Neural cell (in vitro differentiated cells): ENCODE measurements around the gene KCNQ1OT1. TPM values are rescaled to one million over a fixed set of nuclear protein-coding genes. Genes with fewer than 3 reads are reported as not detected.
"Not testable (repeated sequence)": the region's sequence is repeated elsewhere in the genome, so short reads cannot be mapped to it uniquely, and the experiment has no call there.

Experiments used
- H2AFZ ChIP-seq: fragments of 200-600, 300-800 bp; sonication (generic), shearing (Covaris generic); 2 replicates; pipeline ENCODE4 v1.6.0; 2014; ENCODE audit warnings: low read depth, mild to moderate bottlenecking, antibody characterized with exemption, low read length, moderate library complexity
- H3F3A ChIP-seq: fragments of 200-600 bp; shearing (Covaris generic); 2 replicates; pipeline ENCODE4 v1.6.1; 2016; ENCODE audit warnings: mild to moderate bottlenecking, moderate library complexity, mixed read lengths, antibody characterized with exemption, low read length; ENCODE audit not compliant: insufficient read depth, poor library complexity, severe bottlenecking
- H3K27ac ChIP-seq: fragments of 200-600, 300-800 bp; sonication (generic), shearing (Covaris generic); 2 replicates; pipeline ENCODE4 v1.5.1; 2014; ENCODE audit warnings: mild to moderate bottlenecking, low read length, moderate library complexity
- H3K27me3 ChIP-seq: fragments of 300-800, 200-600 bp; sonication (generic), shearing (Covaris generic); 2 replicates; pipeline ENCODE4 v1.6.0; 2014; ENCODE audit warnings: mild to moderate bottlenecking, low read depth, low read length, moderate library complexity; ENCODE audit not compliant: insufficient read depth
- H3K36me3 ChIP-seq: fragments of 300-800, 200-600 bp; sonication (generic), shearing (Covaris generic); 2 replicates; pipeline ENCODE4 v1.5.1; 2014; ENCODE audit warnings: mild to moderate bottlenecking, antibody characterized with exemption, low read length, moderate library complexity; ENCODE audit not compliant: insufficient read depth
- H3K4me2 ChIP-seq: fragments of 300-800, 200-600 bp; sonication (generic), shearing (Covaris generic); 2 replicates; pipeline ENCODE4 v1.6.0; 2014; ENCODE audit warnings: mild to moderate bottlenecking, low read length
- H3K4me3 ChIP-seq: fragments of 300-800, 200-600 bp; sonication (generic), shearing (Covaris generic); 2 replicates; pipeline ENCODE4 v1.5.1; 2014; ENCODE audit warnings: mild to moderate bottlenecking, low read length, moderate library complexity
- H3K79me2 ChIP-seq: fragments of 200-600 bp; shearing (Covaris generic); replicated peaks from 2 replicates; pipeline ENCODE4 v1.6.0; 2014; ENCODE audit warnings: mild to moderate bottlenecking, low read length, moderate library complexity; ENCODE audit not compliant: insufficient read depth
- H3K9ac ChIP-seq: fragments of 300-800, 200-600 bp; sonication (generic), shearing (Covaris generic); 2 replicates; pipeline ENCODE4 v1.6.1; 2016; ENCODE audit warnings: mild to moderate bottlenecking, low read length, mixed read lengths
- H3K9me2 ChIP-seq: fragments of 200-600 bp; shearing (Covaris generic); 2 replicates; pipeline ENCODE4 v1.6.1; 2016; ENCODE audit warnings: mild to moderate bottlenecking, low read length, mixed read lengths; ENCODE audit not compliant: insufficient read depth
- H3K9me3 ChIP-seq: fragments of 200-600, 300-800 bp; sonication (generic), shearing (Covaris generic); 2 replicates; pipeline ENCODE4 v1.6.1; 2016; ENCODE audit warnings: mild to moderate bottlenecking, mixed run types, low read length, moderate library complexity, mixed read lengths
- H4K20me1 ChIP-seq: fragments of 200-600 bp; shearing (Covaris generic); 2 replicates; pipeline ENCODE4 v1.6.1; 2016; ENCODE audit warnings: mild to moderate bottlenecking, mixed run types; ENCODE audit not compliant: insufficient read depth
- CTCF ChIP-seq: fragments of 450-650 bp; IDR thresholded peaks from 2 replicates; pipeline ENCODE4 v1.5.1; 2014; ENCODE audit warnings: antibody characterized with exemption, mild to moderate bottlenecking, moderate library complexity; ENCODE audit not compliant: poor library complexity, severe bottlenecking
- EP300 ChIP-seq: fragments of 450-650 bp; conservative IDR thresholded peaks from 2 replicates; pipeline ENCODE4 v1.6.1; 2014; ENCODE audit warnings: antibody characterized with exemption, mild to moderate bottlenecking, moderate library complexity; ENCODE audit not compliant: poor library complexity, severe bottlenecking
- EZH2 ChIP-seq: fragments of 200-600, 300-800 bp; shearing (Covaris generic), sonication (generic); IDR thresholded peaks from 2 replicates; pipeline ENCODE4 v1.6.1; 2014; ENCODE audit warnings: antibody characterized with exemption, low read length, borderline replicate concordance, mild to moderate bottlenecking; ENCODE audit not compliant: insufficient read depth, poor library complexity, severe bottlenecking
- MXI1 ChIP-seq: fragments of 450-650 bp; conservative IDR thresholded peaks from 2 replicates; pipeline ENCODE4 v1.6.1; 2014; ENCODE audit warnings: antibody characterized with exemption, mild to moderate bottlenecking; ENCODE audit not compliant: poor library complexity, severe bottlenecking
- POLR2AphosphoS5 ChIP-seq: IDR thresholded peaks from 2 replicates; pipeline ENCODE4 v1.6.1; 2012
- RAD21 ChIP-seq: fragments of 450-650 bp; conservative IDR thresholded peaks from 2 replicates; pipeline ENCODE4 v1.6.1; 2014; ENCODE audit warnings: antibody characterized with exemption, mild to moderate bottlenecking, moderate library complexity
- REST ChIP-seq: IDR thresholded peaks from 2 replicates; pipeline ENCODE4 v1.6.1; 2012; ENCODE audit warnings: borderline replicate concordance
- SMC3 ChIP-seq: fragments of 450-650 bp; conservative IDR thresholded peaks from 2 replicates; pipeline ENCODE4 v1.6.1; 2014; ENCODE audit warnings: antibody characterized with exemption, mild to moderate bottlenecking, moderate library complexity; ENCODE audit not compliant: poor library complexity
- TAF1 ChIP-seq: IDR thresholded peaks from 2 replicates; pipeline ENCODE4 v1.6.1; 2012; ENCODE audit warnings: low read depth
- polyA plus RNA-seq: library from polyadenylated mRNA; depleted of rRNA; stranded (reverse); fragments of >200 nt; gene quantifications from 2 replicates; pipeline ENCODE4 v1.2.3, GENCODE V29; 2014

KCNQ1OT1 gene
- polyA plus RNA-seq, 1 donor from 2014 or later: 0.12 TPM

GRCh38 chr11:2643746-2644145 is 56.0 kb downstream of the KCNQ1OT1 start:
- Histone ChIP-seq H3K4me3 (no peak overlapping the region), H3F3A (no peaks in the 10 kb centered on the region), H2AFZ (no peak overlapping the region), H3K9me2 (no peaks in the 10 kb centered on the region), H4K20me1 (no peaks in the 10 kb centered on the region), H3K27me3 (no peaks in the 10 kb centered on the region), H3K36me3 (no peaks in the 10 kb centered on the region), H3K9ac (no peak overlapping the region), H3K79me2 (no peaks in the 10 kb centered on the region), H3K9me3 (peaks cover 12% of the 10 kb centered on the region), H3K4me2 (no peak overlapping the region), H3K27ac (no peak overlapping the region)
- TF ChIP-seq POLR2AphosphoS5: no peak
- no peak for TF ChIP-seq MXI1
- no peak for TF ChIP-seq EZH2

GRCh38 chr11:2641623-2642022 is 58.2 kb downstream of the KCNQ1OT1 start:
- Histone ChIP-seq H3K4me2 (no peak overlapping the region), H3F3A (no peaks in the 10 kb centered on the region), H3K4me3 (no peak overlapping the region), H3K79me2 (no peaks in the 10 kb centered on the region), H3K9ac (no peak overlapping the region), H3K27me3 (no peaks in the 10 kb centered on the region), H3K36me3 (no peaks in the 10 kb centered on the region), H4K20me1 (no peaks in the 10 kb centered on the region), H3K9me3 (peaks cover 11% of the 10 kb centered on the region), H3K27ac (no peak overlapping the region), H3K9me2 (no peaks in the 10 kb centered on the region), H2AFZ (no peak overlapping the region)
- TF ChIP-seq CTCF: no peak
- TF ChIP-seq EP300: no peak
- no peak for TF ChIP-seq REST
- no peak for TF ChIP-seq EZH2
- TF ChIP-seq MXI1: no peak
- TF ChIP-seq TAF1: no peak
- no peak for TF ChIP-seq POLR2AphosphoS5
- no peak for TF ChIP-seq SMC3
- no peak for TF ChIP-seq RAD21

- not testable (repeated sequence) for H3K27me3 ChIP-seq, H3K9me2 ChIP-seq, H2AFZ ChIP-seq, H4K20me1 ChIP-seq, H3K79me2 ChIP-seq, H3F3A ChIP-seq, H3K36me3 ChIP-seq, H3K9me3 ChIP-seq, H3K9ac ChIP-seq, H3K4me2 ChIP-seq, H3K4me3 ChIP-seq, H3K27ac ChIP-seq
These were observed 60.0 kb downstream of the KCNQ1OT1 start for GRCh38 chr11:2639763-2640162.
